Naive B cell (primary cell): Measurements from ENCODE around the gene IRF2BP1. TPM values are rescaled to one million over a fixed set of nuclear protein-coding genes. Genes with fewer than 3 reads are reported as not detected.

ENCODE experiments used
- ATAC-seq, 2 donors: fragments of 150-1000 bp; cut with Tn5 transposase; 2 replicates each; pipeline ENCODE4 v1.10.0; 2021; ENCODE audit warnings: low read depth in 2 of 2, mild to moderate bottlenecking in 2 of 2, moderate library complexity in 2 of 2
- DNase-seq: peaks from one replicate; pipeline ENCODE4 v3.0.0; 2022
- H3K27ac Mint-ChIP-seq, 6 donors: one replicate each; pipeline ENCODE4 v1.8.0; 2020 to 2022; ENCODE audit warnings: mild to moderate bottlenecking in 6 of 6, mixed read lengths in 6 of 6, moderate library complexity in 5 of 6, inconsistent platforms in 2 of 6
- H3K27me3 Mint-ChIP-seq, 3 donors: one replicate each; pipeline ENCODE4 v1.8.0; 2021 to 2022; ENCODE audit warnings: mixed read lengths in 3 of 3, mild to moderate bottlenecking in 1 of 3
- H3K36me3 Mint-ChIP-seq, 2 donors: one replicate each; pipeline ENCODE4 v1.8.0; 2020 to 2022; ENCODE audit warnings: mixed read lengths in 2 of 2, inconsistent platforms in 1 of 2, mild to moderate bottlenecking in 1 of 2
- H3K4me1 Mint-ChIP-seq, 3 donors: one replicate each; pipeline ENCODE4 v1.8.0; 2020 to 2022; ENCODE audit warnings: mixed read lengths in 3 of 3, inconsistent platforms in 1 of 3, mild to moderate bottlenecking in 1 of 3, moderate library complexity in 1 of 3
- H3K4me3 Mint-ChIP-seq, 8 donors: one replicate each; pipeline ENCODE4 v1.8.0; 2020 to 2022; ENCODE audit warnings: mild to moderate bottlenecking in 8 of 8, mixed read lengths in 8 of 8, moderate library complexity in 8 of 8, inconsistent platforms in 2 of 8
- H3K9me3 Mint-ChIP-seq, 7 donors: one replicate each; pipeline ENCODE4 v1.8.0; 2020 to 2022; ENCODE audit warnings: mixed read lengths in 7 of 7, mild to moderate bottlenecking in 5 of 7, inconsistent platforms in 2 of 7, moderate library complexity in 1 of 7
- polyA plus RNA-seq, 6 donors: library from polyadenylated mRNA; unstranded; fragments of 300-500 nt; fragmentation: Illumina TruSeq; gene quantifications; one replicate each; pipeline ENCODE4 v1.2.3, GENCODE V29; 2021; ENCODE audit warnings: low read depth in 6 of 6

IRF2BP1 gene
- polyA plus RNA-seq, 6 donors from 2014 or later = 3.1 to 10.1 (median 5.9) TPM

DNA sequence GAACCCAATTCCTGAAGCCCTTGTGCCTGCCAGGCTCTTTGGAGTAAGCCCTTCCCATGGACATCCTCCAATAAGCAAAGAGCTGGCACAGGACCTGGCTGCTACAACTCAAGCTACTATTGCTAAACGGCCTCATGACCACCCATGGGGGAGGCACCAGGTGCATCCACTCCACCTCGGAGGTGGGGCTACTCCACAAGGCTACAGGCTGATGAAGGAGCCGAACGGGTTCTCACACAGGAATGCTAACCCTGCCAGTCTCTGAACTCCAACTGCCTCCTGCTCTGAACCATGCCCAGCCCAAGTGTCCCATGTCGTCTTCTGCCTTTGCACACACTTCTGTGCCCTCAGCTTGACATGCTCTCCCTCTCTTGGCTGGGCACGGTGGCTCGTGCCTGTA is 33.0 kb downstream of the IRF2BP1 start:
- Mint-ChIP-seq H3K27ac (no peak overlapping the region), H3K4me1 (peaks cover 5 to 23% (median 10%) of the 10 kb centered on the region in 3 donors), H3K4me3 (no peak overlapping the region)

GRCh38 chr19:45852145-45852750 is 33.7 kb downstream of the IRF2BP1 start:
- peaks cover 8 to 24% of the 10 kb centered on the region in 2 donors for H3K36me3 Mint-ChIP-seq
- DNase-seq = no peak
- H3K27ac Mint-ChIP-seq = peak overlapping the region in 2 of 6 donors; percentile 36 to 53
- H3K4me1 Mint-ChIP-seq = peaks cover 2 to 21% (median 9%) of the 10 kb centered on the region in 3 donors
- no peaks in the 10 kb centered on the region for H3K27me3 Mint-ChIP-seq
- H3K4me3 Mint-ChIP-seq = no peak overlapping the region
- H3K9me3 Mint-ChIP-seq = no peaks in the 10 kb centered on the region
- ATAC-seq = no peak

More for the DNA sequence above, 33.0 kb downstream of the IRF2BP1 start:
- no peaks in the 10 kb centered on the region for H3K27me3 Mint-ChIP-seq
- H3K9me3 Mint-ChIP-seq = no peaks in the 10 kb centered on the region
- no peak for ATAC-seq
- H3K36me3 Mint-ChIP-seq = peaks cover 8 to 19% of the 10 kb centered on the region in 2 donors
- DNase-seq = no peak

DNA sequence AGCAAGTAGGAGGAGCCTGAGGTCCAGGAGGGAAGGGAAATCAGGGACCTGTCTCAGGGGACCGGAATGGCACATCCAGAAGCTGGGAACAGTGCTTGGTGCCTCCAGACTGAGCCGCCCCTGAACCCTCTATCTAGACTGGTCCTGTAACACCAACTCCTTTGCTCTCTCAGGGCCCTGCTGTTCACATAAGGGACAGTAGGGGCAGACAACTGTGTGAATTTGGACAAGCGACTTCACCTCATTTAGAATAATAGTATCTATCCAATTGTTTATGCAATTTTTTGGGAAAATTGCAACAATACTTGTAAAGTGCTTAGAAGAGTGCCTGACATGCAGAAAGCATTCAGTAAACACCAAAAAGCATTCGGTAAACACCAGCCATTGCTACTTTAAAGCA is 37.0 kb downstream of the IRF2BP1 start:
- H3K4me3 Mint-ChIP-seq = no peak overlapping the region
- H3K9me3 Mint-ChIP-seq = no peaks in the 10 kb centered on the region
- ATAC-seq = no peak
- H3K27me3 Mint-ChIP-seq = no peaks in the 10 kb centered on the region
- no peak overlapping the region for H3K27ac Mint-ChIP-seq
- H3K36me3 Mint-ChIP-seq = peaks cover 20 to 34% of the 10 kb centered on the region in 2 donors
- DNase-seq = no peak
- peaks cover 4 to 16% (median 9%) of the 10 kb centered on the region in 3 donors for H3K4me1 Mint-ChIP-seq

DNA sequence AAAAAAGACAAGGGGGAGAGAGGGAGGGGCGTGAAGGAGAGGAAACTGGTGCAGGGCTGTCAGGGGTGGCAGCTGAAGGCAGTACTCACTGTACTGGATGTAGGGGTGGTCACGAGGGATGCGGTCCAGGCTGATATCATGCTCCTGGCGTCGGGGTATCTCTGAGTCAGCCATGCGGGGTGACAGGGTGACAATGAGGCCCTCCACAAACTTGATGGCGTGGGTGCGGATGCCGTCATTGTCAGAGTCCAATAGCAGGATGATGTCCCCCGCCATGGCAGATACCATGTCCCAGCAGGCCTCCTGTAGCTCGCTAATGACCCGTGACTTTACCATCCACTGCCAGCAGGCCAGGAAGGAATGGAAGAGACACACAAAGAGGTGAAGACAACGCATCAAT is 38.3 kb downstream of the IRF2BP1 start:
- Mint-ChIP-seq H3K4me1 (peaks cover 4 to 9% (median 5%) of the 10 kb centered on the region in 3 donors), H3K27ac (peak overlapping the region in 1 of 6 donors; percentile 50), H3K27me3 (no peaks in the 10 kb centered on the region), H3K9me3 (no peaks in the 10 kb centered on the region), H3K36me3 (peaks cover 25 to 26% of the 10 kb centered on the region in 2 donors), H3K4me3 (no peak overlapping the region)
- ATAC-seq (no peak), DNase-seq (no peak)

DNA sequence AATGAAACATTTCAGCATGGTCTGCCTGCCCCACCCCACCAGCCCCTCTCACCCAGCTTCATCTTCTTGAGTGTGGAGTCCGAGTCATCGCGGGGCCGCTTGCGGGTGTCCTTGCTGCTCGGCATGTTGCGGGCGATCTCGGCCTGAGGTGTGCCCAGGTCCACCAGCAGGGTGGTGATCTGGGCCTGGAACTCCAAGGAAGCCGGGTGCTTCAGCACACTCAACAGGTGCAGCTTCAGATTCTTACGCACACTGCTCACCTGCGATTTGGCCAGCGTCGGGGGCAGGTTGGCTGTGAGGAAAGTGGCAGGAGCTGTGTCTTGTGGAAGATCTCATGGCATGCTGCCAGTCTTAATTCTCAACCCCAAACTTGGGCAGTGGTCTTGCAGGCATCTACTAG is 43.7 kb downstream of the IRF2BP1 start:
- no peak for ATAC-seq
- Mint-ChIP-seq H3K4me1 (peaks cover 0 to 2% (median 0%) of the 10 kb centered on the region in 3 donors), H3K4me3 (no peak overlapping the region), H3K9me3 (no peaks in the 10 kb centered on the region), H3K27ac (no peak overlapping the region), H3K36me3 (peaks cover 25 to 28% of the 10 kb centered on the region in 2 donors), H3K27me3 (no peaks in the 10 kb centered on the region)
- DNase-seq = no peak

DNA sequence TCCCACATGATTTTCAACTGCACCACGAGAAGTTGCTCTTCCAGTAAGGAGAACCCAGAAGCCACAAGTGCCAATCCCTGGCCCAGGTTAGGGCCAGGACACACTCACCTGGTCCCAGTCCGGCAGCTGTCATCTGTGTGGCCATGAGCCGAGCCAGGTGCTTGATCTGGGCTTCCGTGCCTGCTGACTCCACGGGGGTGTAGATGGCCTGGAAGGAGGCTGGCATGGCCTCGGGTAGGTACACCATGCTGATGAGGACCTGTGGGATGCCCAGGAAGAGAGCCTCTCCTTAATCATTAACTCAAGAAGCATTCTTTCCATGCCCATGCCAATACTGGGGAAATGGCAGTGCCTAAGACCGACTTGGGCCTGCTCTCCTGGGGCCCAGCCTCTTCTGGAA is 51.0 kb downstream of the IRF2BP1 start:
- DNase-seq = no peak
- no peak for ATAC-seq
- peaks cover 15 to 40% of the 10 kb centered on the region in 2 donors for H3K36me3 Mint-ChIP-seq
- no peak overlapping the region for H3K4me3 Mint-ChIP-seq
- no peaks in the 10 kb centered on the region for H3K9me3 Mint-ChIP-seq
- peaks cover 0 to 7% (median 2%) of the 10 kb centered on the region in 3 donors for H3K4me1 Mint-ChIP-seq
- no peaks in the 10 kb centered on the region for H3K27me3 Mint-ChIP-seq
- peak overlapping the region in 1 of 6 donors; percentile 79 for H3K27ac Mint-ChIP-seq

Other genes with a start within 250 kb of the IRF2BP1 start
- gene EML2, start 246.7 kb downstream of the IRF2BP1 start, polyA plus RNA-seq = 10 to 100 TPM in 3 of 6 donors, 1 to 10 TPM in 3; 4.3 to 14.1 (median 10.3) TPM
- not detected for gene GIPR, start 217.9 kb downstream of the IRF2BP1 start, polyA plus RNA-seq
- 1,000 to 10,000 TPM in 2 of 6 donors, 100 to 1,000 TPM in 4; 808 to 1,139 (median 906) TPM for gene SNRPD2, start 194.2 kb downstream of the IRF2BP1 start, polyA plus RNA-seq
- 1 to 10 TPM in 5 of 6 donors, under 1 TPM in 1; 0.70 to 6.8 (median 1.7) TPM for gene QPCTL, start 193.5 kb downstream of the IRF2BP1 start, polyA plus RNA-seq
- gene FBXO46, start 155.2 kb downstream of the IRF2BP1 start, polyA plus RNA-seq = 10 to 100 TPM in 5 of 6 donors, 1 to 10 TPM in 1; 9.4 to 23.0 (median 13.9) TPM
- not detected for gene MEIOSIN, start 152.7 kb downstream of the IRF2BP1 start, polyA plus RNA-seq
- gene SIX5, start 116.9 kb downstream of the IRF2BP1 start, polyA plus RNA-seq = under 1 TPM in 1 of 6 donors, not detected in 5; 0.18 TPM
- gene DMPK, start 103.7 kb downstream of the IRF2BP1 start, polyA plus RNA-seq = 1 to 10 TPM in 3 of 6 donors, under 1 TPM in 2, not detected in 1; 0.31 to 2.7 (median 1.1) TPM
- gene DMWD, start 93.3 kb downstream of the IRF2BP1 start, polyA plus RNA-seq = 10 to 100 TPM; 13.4 to 28.1 (median 22.1) TPM
- not detected for gene RSPH6A, start 70.8 kb downstream of the IRF2BP1 start, polyA plus RNA-seq
- gene SYMPK, start 23.0 kb downstream of the IRF2BP1 start, polyA plus RNA-seq = 10 to 100 TPM in 2 of 6 donors, 1 to 10 TPM in 4; 6.3 to 24.3 (median 9.0) TPM
- gene FOXA3, start 21.8 kb downstream of the IRF2BP1 start, polyA plus RNA-seq = not detected
- gene MYPOP, start 16.5 kb upstream of the IRF2BP1 start, polyA plus RNA-seq = under 1 TPM in 4 of 6 donors, not detected in 2; 0.15 to 0.30 (median 0.28) TPM
- not detected for gene NANOS2, start 28.6 kb upstream of the IRF2BP1 start, polyA plus RNA-seq
- not detected for gene NOVA2, start 87.7 kb upstream of the IRF2BP1 start, polyA plus RNA-seq
- gene CCDC61, start 109.3 kb upstream of the IRF2BP1 start, polyA plus RNA-seq = 10 to 100 TPM in 1 of 6 donors, 1 to 10 TPM in 5; 4.9 to 11.9 (median 7.7) TPM
- gene PGLYRP1, start 136.9 kb upstream of the IRF2BP1 start, polyA plus RNA-seq = 1 to 10 TPM in 1 of 6 donors, not detected in 5; 1.6 TPM
- not detected for gene IGFL4, start 154.9 kb upstream of the IRF2BP1 start, polyA plus RNA-seq
- not detected for gene IGFL3, start 238.5 kb upstream of the IRF2BP1 start, polyA plus RNA-seq